HCT116 (cell line): Measurements from ENCODE around the gene LEFTY2. TPM values are rescaled to one million over a fixed set of nuclear protein-coding genes. Genes with fewer than 3 reads are reported as not detected.

Source experiments
- ATAC-seq: fragments of 200-7000 bp; cut with Tn5 transposase; 2 replicates; pipeline ENCODE4 v1.9.1; 2020; ENCODE audit warnings: mild to moderate bottlenecking, moderate library complexity
- BruUV-seq: library from RNA; stranded (reverse); fragments of 400-500 nt; replicated peaks from 2 replicates; lab custom pipeline; 2021; lab: Mats Ljungman, UMichigan
- CTCF ChIA-PET: fragments of 300-600 bp; sonication (Branson Sonifier 250); formaldehyde crosslinking; loops from one replicate; lab custom pipeline; 2021; ENCODE audit warnings: antibody characterized with exemption; lab: Charles Lee
- POLR2A ChIA-PET: fragments of 300-600, 350-600 bp; sonication (Branson Sonifier 250); formaldehyde crosslinking; loops from one replicate; lab custom pipeline; 2021; ENCODE audit warnings: antibody characterized with exemption; lab: Charles Lee
- RAD21 ChIA-PET, 2 experiments: fragments of 300-600 bp; sonication (Branson Sonifier 250); formaldehyde crosslinking; loops; one replicate each; lab custom pipeline; 2023; ENCODE audit warnings: low total read pairs in 2 of 2; ENCODE audit not compliant: uncharacterized antibody in 2 of 2, unreplicated experiment in 2 of 2, low non-redundant PET in 1 of 2; lab: Charles Lee
- DNase-seq: peaks from one replicate; pipeline ENCODE4 v3.0.0-alpha.2; 2010; ENCODE audit warnings: low read depth, low spot score
- H2AFZ ChIP-seq: fragments of 200-600 bp; shearing (Covaris generic), sonication (generic); 2 replicates; pipeline ENCODE4 v1.6.1; 2017; ENCODE audit warnings: low read depth, mixed run types, mixed read lengths, antibody characterized with exemption, low read length; ENCODE audit not compliant: poor library complexity, severe bottlenecking
- H3K27ac ChIP-seq: 2 replicates; pipeline ENCODE4 v1.5.1; 2012; ENCODE audit warnings: low read depth, low read length
- H3K27me3 ChIP-seq: fragments of 200-600 bp; sonication (generic); 2 replicates; pipeline ENCODE4 v1.6.1; 2016; ENCODE audit warnings: mixed run types, low read length, mixed read lengths; ENCODE audit not compliant: insufficient read depth
- H3K36me3 ChIP-seq, 2 experiments: fragments of 200-500 bp in 1 of 2; fragments of 200-600 bp in 1 of 2; sonication (Bioruptor generic) in 1 of 2; sonication (generic) in 1 of 2; 2 replicates each; pipeline versions ENCODE4 v1.5.1 to v1.6.1; 2014 to 2016; ENCODE audit warnings: low read length in 2 of 2, inconsistent platforms in 1 of 2, mixed read lengths in 1 of 2, mixed run types in 1 of 2; ENCODE audit not compliant: insufficient read depth in 2 of 2, control insufficient read depth in 1 of 2
- H3K4me1 ChIP-seq, 2 experiments: fragments of 200-600 bp in 1 of 2; sonication (generic) in 1 of 2; 2 replicates each; pipeline versions ENCODE4 v1.5.1 to v1.6.1; 2012 to 2017; ENCODE audit warnings: low read length in 2 of 2, inconsistent platforms in 1 of 2, mild to moderate bottlenecking in 1 of 2, mixed read lengths in 1 of 2, mixed run types in 1 of 2, moderate library complexity in 1 of 2; ENCODE audit not compliant: insufficient read depth in 2 of 2, control insufficient read depth in 1 of 2
- H3K4me2 ChIP-seq: fragments of 200-600 bp; sonication (generic); 2 replicates; pipeline ENCODE4 v1.6.1; 2017; ENCODE audit warnings: mixed run types, low read length, mixed read lengths
- H3K4me3 ChIP-seq, 2 experiments: fragments of 200-600 bp in 1 of 2; sonication (generic) in 1 of 2; replicated peaks in 1 of 2; 2 replicates each; pipeline ENCODE4 v1.5.1; 2011 to 2016; ENCODE audit warnings: low read length in 2 of 2, control low read depth in 1 of 2, low read depth in 1 of 2, mild to moderate bottlenecking in 1 of 2, mixed read lengths in 1 of 2, mixed run types in 1 of 2
- H3K79me2 ChIP-seq: fragments of 200-600 bp; sonication (generic); 2 replicates; pipeline ENCODE4 v1.6.1; 2017; ENCODE audit warnings: mild to moderate bottlenecking, mixed run types, low read length, moderate library complexity, mixed read lengths; ENCODE audit not compliant: insufficient read depth
- H3K9ac ChIP-seq: fragments of 200-600 bp; sonication (generic); 2 replicates; pipeline ENCODE4 v1.6.1; 2016; ENCODE audit warnings: low read length, mixed read lengths
- H3K9me2 ChIP-seq: fragments of 200-600 bp; sonication (generic), shearing (Covaris generic); 2 replicates; pipeline ENCODE4 v1.6.1; 2017; ENCODE audit warnings: mixed run types, mild to moderate bottlenecking, moderate library complexity; ENCODE audit not compliant: insufficient read depth
- H3K9me3 ChIP-seq, 2 experiments: fragments of 200-500 bp in 1 of 2; fragments of 200-600 bp in 1 of 2; sonication (Bioruptor generic) in 1 of 2; sonication (generic) in 1 of 2; 2 replicates each; pipeline ENCODE4 v1.6.1; 2014 to 2017; ENCODE audit warnings: low read length in 2 of 2, mixed read lengths in 2 of 2, inconsistent platforms in 1 of 2, low read depth in 1 of 2, mild to moderate bottlenecking in 1 of 2, mixed run types in 1 of 2, moderate library complexity in 1 of 2; ENCODE audit not compliant: control insufficient read depth in 1 of 2, insufficient read depth in 1 of 2
- H4K20me1 ChIP-seq: fragments of 200-600 bp; sonication (generic), shearing (Covaris generic); 2 replicates; pipeline ENCODE4 v1.6.1; 2017; ENCODE audit warnings: mixed run types, mild to moderate bottlenecking, moderate library complexity; ENCODE audit not compliant: insufficient read depth
- CBX3 ChIP-seq: IDR thresholded peaks from 2 replicates; pipeline ENCODE4 v1.6.1; 2012; ENCODE audit warnings: low read depth
- CEBPB ChIP-seq: IDR thresholded peaks from 2 replicates; pipeline ENCODE4 v1.6.1; 2012; ENCODE audit warnings: low read depth
- EGR1 ChIP-seq: IDR thresholded peaks from 2 replicates; pipeline ENCODE4 v1.6.1; 2012; ENCODE audit warnings: low read depth
- EZH2 ChIP-seq: fragments of 200-600 bp; sonication (generic); IDR thresholded peaks from 2 replicates; pipeline ENCODE4 v1.6.1; 2017; ENCODE audit warnings: antibody characterized with exemption, mixed run types
- EZH2phosphoT487 ChIP-seq: fragments of 200-600 bp; IDR thresholded peaks from 2 replicates; pipeline ENCODE4 v1.6.1; 2018; ENCODE audit warnings: antibody characterized with exemption, borderline replicate concordance
- FOSL1 ChIP-seq: IDR thresholded peaks from 2 replicates; pipeline ENCODE4 v1.6.1; 2012; ENCODE audit warnings: low read depth
- JUND ChIP-seq: IDR thresholded peaks from 2 replicates; pipeline ENCODE4 v1.6.1; 2012
- POLR2A ChIP-seq: IDR thresholded peaks from 2 replicates; pipeline ENCODE4 v1.7.0; 2011; ENCODE audit warnings: borderline replicate concordance; ENCODE audit not compliant: insufficient read depth, insufficient read length; ENCODE audit errors: extremely low read depth
- POLR2AphosphoS5 ChIP-seq: IDR thresholded peaks from 2 replicates; pipeline ENCODE4 v1.6.1; 2011; ENCODE audit warnings: mild to moderate bottlenecking, low read depth, low read length, moderate library complexity
- RAD21 ChIP-seq: IDR thresholded peaks from 2 replicates; pipeline ENCODE4 v1.6.1; 2012; ENCODE audit warnings: low read depth, mild to moderate bottlenecking
- REST ChIP-seq: IDR thresholded peaks from 2 replicates; pipeline ENCODE4 v1.6.1; 2012; ENCODE audit warnings: low read depth
- SIN3A ChIP-seq: IDR thresholded peaks from 2 replicates; pipeline ENCODE4 v1.6.1; 2012; ENCODE audit warnings: low read depth
- SP1 ChIP-seq: IDR thresholded peaks from 2 replicates; pipeline ENCODE4 v1.6.1; 2012; ENCODE audit warnings: low read depth
- SRF ChIP-seq: IDR thresholded peaks from 2 replicates; pipeline ENCODE4 v1.6.1; 2012; ENCODE audit warnings: low read depth
- TCF7L2 ChIP-seq: IDR thresholded peaks from 2 replicates; pipeline ENCODE4 v1.7.0; 2011; ENCODE audit warnings: borderline replicate concordance, inconsistent platforms; ENCODE audit not compliant: insufficient read depth, insufficient read length; ENCODE audit errors: extremely low read depth
- ZBTB33 ChIP-seq: IDR thresholded peaks from 2 replicates; pipeline ENCODE4 v1.6.1; 2011; ENCODE audit warnings: mild to moderate bottlenecking, low read length, moderate library complexity; ENCODE audit not compliant: insufficient replicate concordance; ENCODE audit errors: extremely low read depth
- ZNF274 ChIP-seq: fragments of 200-500 bp; sonication (Bioruptor generic); IDR thresholded peaks from 2 replicates; pipeline ENCODE4 v1.6.1; 2014; ENCODE audit warnings: mild to moderate bottlenecking, low read depth, low read length, inconsistent platforms
- intact Hi-C: fragments of 100-400 bp; cut with micrococcal nuclease; formaldehyde crosslinking; loops from 2 replicates; pipeline ENCODE4 v1.10.0; 2022
- total RNA-seq: library from RNA; stranded (reverse); gene quantifications from one replicate; pipeline ENCODE4 v1.2.1, GENCODE V29; 2021; ENCODE audit not compliant: unreplicated experiment

LEFTY2 gene
- total RNA-seq, 1 experiment from 2014 or later, result not detected

GRCh38 chr1:225908773-225909172 lies 32.2 kb downstream of the LEFTY2 start:
- POLR2A ChIA-PET, result interaction anchor here (1.3 kb wide), 1 partner anchor 15 kb away, joined by 3 read pairs; the partner anchor contains the start of gene PYCR2

More at GRCh38 chr1:225908773-225909172, 32.2 kb downstream of the LEFTY2 start:
- Histone ChIP-seq H3K9ac (no peak overlapping the region), H3K9me3 (no peaks in the 10 kb centered on the region), H3K9me2 (no peaks in the 10 kb centered on the region), H3K4me2 (no peak overlapping the region), H3K27me3 (no peaks in the 10 kb centered on the region), H4K20me1 (no peaks in the 10 kb centered on the region), H2AFZ (no peak overlapping the region), H3K36me3 (no peaks in the 10 kb centered on the region), H3K79me2 (no peaks in the 10 kb centered on the region), H3K4me3 (no peak overlapping the region), H3K4me1 (peaks cover 0 to 11% of the 10 kb centered on the region in 2 experiments; a peak in 3 of 4 replicates), H3K27ac (no peak overlapping the region)
- no peak for DNase-seq
- ATAC-seq, result no peak
- BruUV-seq, result no TSS peak
- intact Hi-C loops, result no loop called here
- RAD21 ChIA-PET, result no interaction called here
- TF ChIP-seq CEBPB, result no peak
- TF ChIP-seq ZBTB33, result no peak
- TF ChIP-seq SRF, result no peak
- no peak for TF ChIP-seq EGR1
- no peak for TF ChIP-seq FOSL1
- no peak for TF ChIP-seq REST
- TF ChIP-seq EZH2phosphoT487, result no peak
- no peak for TF ChIP-seq SP1
- TF ChIP-seq RAD21, result no peak
- no peak for TF ChIP-seq ZNF274
- no peak for TF ChIP-seq JUND
- no peak for TF ChIP-seq POLR2A
- no peak for TF ChIP-seq SIN3A
- TF ChIP-seq CBX3, result no peak
- TF ChIP-seq TCF7L2, result no peak
- TF ChIP-seq EZH2, result no peak
- TF ChIP-seq POLR2AphosphoS5, result no peak
- CTCF ChIA-PET, result no interaction called here
